Measurements from ENCODE around the gene LRP1-AS.

Gene LRP1-AS

GRCh38 chr12:57116580-57117281 lies 30.7 kb downstream of the LRP1-AS start:
- DNase-seq: no peak

GRCh38 chr12:57112492-57113294 lies 34.7 kb downstream of the LRP1-AS start:
- peak; percentile 82 for DNase-seq

GRCh38 chr12:57111031-57111734 lies 36.2 kb downstream of the LRP1-AS start, which contains the start of gene STAT6:
TSS of gene STAT6 (minus strand) at chr12:57111362. CDS start at chr12:57108278, 3,084 bp downstream.
- peak; percentile 40 for DNase-seq

- DNase-seq: no peak
Observed at GRCh38 chr12:57110104-57111030, 37.1 kb downstream of the LRP1-AS start.

GRCh38 chr12:57109207-57110103 lies 38.0 kb downstream of the LRP1-AS start:
- DNase-seq: no peak

- DNase-seq: no peak
Observed at GRCh38 chr12:57107456-57108155, 39.8 kb downstream of the LRP1-AS start.

- DNase-seq: no peak
Observed at GRCh38 chr12:57106021-57106708, 41.3 kb downstream of the LRP1-AS start.

GRCh38 chr12:57105011-57105753 lies 42.2 kb downstream of the LRP1-AS start:
- no peak for DNase-seq

- DNase-seq: no peak
Observed at GRCh38 chr12:57104292-57104910, 43.0 kb downstream of the LRP1-AS start.

- DNase-seq: no peak
Observed at GRCh38 chr12:57103856-57104255, 43.6 kb downstream of the LRP1-AS start.

GRCh38 chr12:57101892-57102695 lies 45.3 kb downstream of the LRP1-AS start:
- no peak for DNase-seq

GRCh38 chr12:57099766-57100165 lies 47.7 kb downstream of the LRP1-AS start:
- no peak for DNase-seq

- DNase-seq: no peak
Observed at GRCh38 chr12:57099047-57099714, 48.2 kb downstream of the LRP1-AS start.

GRCh38 chr12:57098546-57098945 lies 48.9 kb downstream of the LRP1-AS start:
- no peak for DNase-seq

- DNase-seq: no peak
Observed at GRCh38 chr12:57097554-57097835, 49.9 kb downstream of the LRP1-AS start.

- no peak for DNase-seq
Observed at GRCh38 chr12:57096748-57097553, 50.5 kb downstream of the LRP1-AS start.

GRCh38 chr12:57096099-57096572 lies 51.3 kb downstream of the LRP1-AS start:
- no peak for DNase-seq
